Raji (cell line): ENCODE results near the gene KANK4.

ENCODE experiments used
- POLR2A ChIP-seq: IDR thresholded peaks from 2 replicates; pipeline ENCODE4 v1.6.1; 2011; ENCODE audit warnings: low read depth, low read length, control low read depth; ENCODE audit not compliant: insufficient read depth

The KANK4 gene

GRCh38 chr1:62288662-62289061 lies 30.6 kb downstream of the KANK4 start:
- no peak for TF ChIP-seq POLR2A

GRCh38 chr1:62288224-62288623 lies 31.0 kb downstream of the KANK4 start:
- TF ChIP-seq POLR2A, result no peak

GRCh38 chr1:62286786-62287224 lies 32.4 kb downstream of the KANK4 start:
- TF ChIP-seq POLR2A, result no peak

DNA sequence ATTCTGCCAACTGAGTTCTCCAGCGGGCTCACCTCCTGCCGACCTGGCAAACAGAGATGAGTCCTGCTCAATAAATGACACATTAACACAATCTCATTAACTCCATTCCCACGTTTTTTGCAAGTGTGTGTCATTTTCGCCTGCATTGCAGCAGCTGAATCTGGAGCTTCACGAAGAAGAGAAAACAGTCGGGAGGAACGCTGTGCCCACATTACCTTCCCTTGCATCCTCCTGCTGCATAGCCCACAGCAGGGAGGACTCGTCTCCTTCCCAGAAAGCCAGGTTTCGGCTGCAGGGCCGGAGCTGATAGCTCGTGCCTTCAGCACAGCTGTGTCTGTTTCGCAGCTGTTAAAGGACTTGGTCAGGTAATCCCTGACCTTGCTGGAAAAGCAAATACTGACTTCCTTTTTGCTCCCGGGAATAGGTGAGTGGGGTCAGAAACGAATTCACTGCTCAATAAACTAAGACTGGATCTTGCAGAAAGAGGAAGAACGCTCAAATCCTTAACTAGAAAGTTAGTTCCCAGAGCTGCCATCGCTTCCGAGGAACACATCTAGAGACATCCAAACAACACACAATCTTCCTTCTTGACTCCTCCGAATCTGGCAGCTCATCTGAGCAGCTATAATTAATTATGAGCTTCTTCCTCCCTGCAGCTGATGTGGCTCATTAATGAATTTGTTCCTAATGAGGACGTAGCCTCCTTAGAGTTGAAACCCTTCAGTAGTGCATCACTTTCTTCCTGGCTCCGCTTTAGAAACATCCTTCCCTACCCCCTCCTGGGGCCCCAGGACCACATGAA lies 33.0 kb downstream of the KANK4 start:
- TF ChIP-seq POLR2A, result no peak

- TF ChIP-seq POLR2A, result no peak
These were observed 33.8 kb downstream of the KANK4 start for GRCh38 chr1:62285440-62285839.

DNA sequence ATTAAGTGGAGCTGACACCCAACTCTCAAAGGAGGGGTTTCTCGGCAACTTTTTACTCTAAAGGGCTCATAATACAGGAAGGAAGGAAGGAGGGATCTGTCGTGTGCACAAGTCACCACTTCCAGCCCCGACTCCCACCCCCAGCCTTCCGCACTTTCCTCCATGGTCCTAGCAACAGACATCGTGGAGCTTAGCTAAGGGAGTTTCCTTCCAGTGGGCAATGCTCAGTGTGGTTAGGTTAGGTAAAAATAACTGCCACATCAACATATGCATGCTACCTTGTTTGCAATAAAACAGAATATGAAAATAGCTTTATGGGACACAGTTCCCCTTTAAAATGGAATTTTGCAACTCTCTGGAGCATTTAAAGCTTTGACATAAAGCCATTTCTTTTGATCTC lies 35.2 kb downstream of the KANK4 start:
- TF ChIP-seq POLR2A, result no peak

- TF ChIP-seq POLR2A, result no peak
These were observed 36.1 kb downstream of the KANK4 start for GRCh38 chr1:62282909-62283755.

GRCh38 chr1:62281922-62282555 lies 37.2 kb downstream of the KANK4 start:
- no peak for TF ChIP-seq POLR2A

DNA sequence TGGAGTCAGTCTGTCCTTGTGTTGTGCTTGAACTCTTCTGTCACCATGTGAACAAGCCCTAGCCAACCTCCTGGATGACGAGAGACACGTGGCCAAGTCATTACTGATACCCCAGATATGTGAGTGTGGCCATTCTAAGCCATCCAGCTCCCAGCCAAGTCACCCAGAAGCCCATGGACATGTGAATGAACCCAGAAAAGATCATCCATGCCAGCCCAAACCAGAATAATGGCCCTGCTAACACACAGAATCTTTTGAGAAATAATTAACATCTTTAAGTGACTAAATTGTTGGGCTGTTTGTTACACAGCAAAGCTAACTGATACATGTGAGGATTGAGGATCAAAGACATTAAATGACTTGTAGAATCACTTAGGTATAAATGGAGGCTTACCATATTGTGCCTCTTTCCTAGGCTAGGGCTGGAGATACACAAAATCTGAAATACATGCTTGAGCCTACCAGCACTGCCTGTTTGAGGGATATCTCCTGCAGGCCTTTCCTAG lies 38.2 kb downstream of the KANK4 start:
- TF ChIP-seq POLR2A, result no peak

DNA sequence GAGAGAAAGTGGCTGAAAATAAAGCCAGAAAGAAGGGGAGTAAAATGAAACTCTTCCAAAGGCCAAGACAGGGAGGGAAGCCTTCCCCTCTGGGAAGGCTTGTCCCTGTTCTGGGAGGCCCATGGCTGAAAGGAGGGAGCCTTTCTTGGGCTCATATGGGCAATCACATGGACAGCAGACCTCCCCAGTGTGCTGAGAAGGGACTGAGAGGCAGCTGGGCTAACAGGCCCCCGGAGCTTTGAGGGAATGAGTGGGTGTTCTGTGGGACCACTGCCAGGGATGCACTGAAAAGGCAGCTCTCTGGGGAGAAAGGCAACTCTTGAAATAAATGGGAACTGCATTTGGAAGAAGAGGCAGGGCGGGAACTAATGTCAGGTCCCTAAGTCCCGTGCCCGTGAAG lies 39.1 kb downstream of the KANK4 start:
- TF ChIP-seq POLR2A, result no peak

- TF ChIP-seq POLR2A, result no peak
These were observed 42.4 kb downstream of the KANK4 start for GRCh38 chr1:62276791-62277190.

GRCh38 chr1:62274496-62275485 lies 44.4 kb downstream of the KANK4 start:
- no peak for TF ChIP-seq POLR2A

GRCh38 chr1:62273953-62274352 lies 45.3 kb downstream of the KANK4 start:
- TF ChIP-seq POLR2A, result no peak
